ENCODE data around the gene VWA5B2. TPM values are rescaled to one million over a fixed set of nuclear protein-coding genes. Genes with fewer than 3 reads are reported as not detected.

Gene VWA5B2
- total RNA-seq, 1 donor from 2014 or later, result 1.1 TPM

GRCh38 chr3:184236033-184236410 is 6.6 kb downstream of the VWA5B2 start:
- Mint-ChIP-seq H3K9me3 (no peaks in the 10 kb centered on the region), H3K4me1 (peaks cover 5% of the 10 kb centered on the region), H3K27ac (no peak overlapping the region), H3K27me3 (ENCODE audit: low read depth) (peaks cover 61% of the 10 kb centered on the region), H3K36me3 (no peaks in the 10 kb centered on the region), H3K4me3 (no peak overlapping the region)
- TF ChIP-seq, protein P1, sequence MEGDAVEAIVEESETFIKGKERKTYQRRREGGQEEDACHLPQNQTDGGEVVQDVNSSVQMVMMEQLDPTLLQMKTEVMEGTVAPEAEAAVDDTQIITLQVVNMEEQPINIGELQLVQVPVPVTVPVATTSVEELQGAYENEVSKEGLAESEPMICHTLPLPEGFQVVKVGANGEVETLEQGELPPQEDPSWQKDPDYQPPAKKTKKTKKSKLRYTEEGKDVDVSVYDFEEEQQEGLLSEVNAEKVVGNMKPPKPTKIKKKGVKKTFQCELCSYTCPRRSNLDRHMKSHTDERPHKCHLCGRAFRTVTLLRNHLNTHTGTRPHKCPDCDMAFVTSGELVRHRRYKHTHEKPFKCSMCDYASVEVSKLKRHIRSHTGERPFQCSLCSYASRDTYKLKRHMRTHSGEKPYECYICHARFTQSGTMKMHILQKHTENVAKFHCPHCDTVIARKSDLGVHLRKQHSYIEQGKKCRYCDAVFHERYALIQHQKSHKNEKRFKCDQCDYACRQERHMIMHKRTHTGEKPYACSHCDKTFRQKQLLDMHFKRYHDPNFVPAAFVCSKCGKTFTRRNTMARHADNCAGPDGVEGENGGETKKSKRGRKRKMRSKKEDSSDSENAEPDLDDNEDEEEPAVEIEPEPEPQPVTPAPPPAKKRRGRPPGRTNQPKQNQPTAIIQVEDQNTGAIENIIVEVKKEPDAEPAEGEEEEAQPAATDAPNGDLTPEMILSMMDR (IDR thresholded peaks at IDR 0.05; ENCODE audit: unreplicated experiment), result no peak
- DNase-seq (ENCODE audit: low spot score in 2 of 2, unreplicated experiment in 2 of 2), result no peak

GRCh38 chr3:184236636-184237035 is 7.3 kb downstream of the VWA5B2 start:
- Mint-ChIP-seq H3K27ac (no peak overlapping the region), H3K27me3 (ENCODE audit: low read depth) (peaks cover 55% of the 10 kb centered on the region), H3K4me3 (no peak overlapping the region), H3K36me3 (no peaks in the 10 kb centered on the region), H3K9me3 (no peaks in the 10 kb centered on the region), H3K4me1 (no peaks in the 10 kb centered on the region)
- no peak for DNase-seq (ENCODE audit: low spot score in 2 of 2, unreplicated experiment in 2 of 2)
- TF ChIP-seq, protein P1 (IDR thresholded peaks at IDR 0.05; ENCODE audit: unreplicated experiment), result no peak

DNA sequence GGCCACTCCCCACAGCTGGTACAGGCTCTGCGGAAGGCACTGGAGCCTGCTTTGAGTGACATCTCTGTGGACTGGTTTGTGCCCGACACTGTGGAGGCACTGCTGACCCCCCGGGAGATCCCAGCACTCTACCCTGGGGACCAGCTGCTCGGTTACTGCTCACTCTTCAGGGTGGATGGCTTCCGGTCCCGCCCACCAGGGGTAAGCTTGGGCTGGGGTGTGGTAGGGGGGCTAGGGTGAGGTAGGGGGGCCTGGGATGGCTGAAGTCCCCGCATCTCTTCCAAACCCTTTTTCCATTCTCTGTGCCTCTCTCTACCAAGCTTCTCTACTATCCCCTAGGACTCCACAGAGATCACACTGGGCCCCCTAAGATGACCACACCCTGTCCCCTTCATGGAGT is 7.8 kb downstream of the VWA5B2 start:
- no peak overlapping the region for H3K27ac Mint-ChIP-seq
- H3K27me3 Mint-ChIP-seq (ENCODE audit: low read depth), result peaks cover 49% of the 10 kb centered on the region
- H3K36me3 Mint-ChIP-seq, result peaks cover 2% of the 10 kb centered on the region
- TF ChIP-seq, protein P1 (IDR thresholded peaks at IDR 0.05; ENCODE audit: unreplicated experiment), result no peak
- DNase-seq (ENCODE audit: low spot score in 2 of 2, unreplicated experiment in 2 of 2), result no peak
- no peak overlapping the region for H3K4me3 Mint-ChIP-seq
- no peaks in the 10 kb centered on the region for H3K4me1 Mint-ChIP-seq
- no peaks in the 10 kb centered on the region for H3K9me3 Mint-ChIP-seq

GRCh38 chr3:184237807-184238206 is 8.4 kb downstream of the VWA5B2 start:
- Mint-ChIP-seq H3K4me1 (no peaks in the 10 kb centered on the region), H3K27me3 (ENCODE audit: low read depth) (peaks cover 43% of the 10 kb centered on the region)

GRCh38 chr3:184238246-184238818 is 8.9 kb downstream of the VWA5B2 start:
- TF ChIP-seq, protein P1 (IDR thresholded peaks at IDR 0.05; ENCODE audit: unreplicated experiment), result no peak
- no peak for DNase-seq (ENCODE audit: low spot score in 2 of 2, unreplicated experiment in 2 of 2)
- no peaks in the 10 kb centered on the region for H3K9me3 Mint-ChIP-seq

More at GRCh38 chr3:184237807-184238206, 8.4 kb downstream of the VWA5B2 start:
- Mint-ChIP-seq H3K27ac (no peak overlapping the region), H3K9me3 (no peaks in the 10 kb centered on the region), H3K36me3 (peaks cover 7% of the 10 kb centered on the region), H3K4me3 (no peak overlapping the region)
- DNase-seq (ENCODE audit: low spot score in 2 of 2, unreplicated experiment in 2 of 2), result no peak
- TF ChIP-seq, protein P1 (IDR thresholded peaks at IDR 0.05; ENCODE audit: unreplicated experiment), result no peak

GRCh38 chr3:184239221-184239620 is 9.8 kb downstream of the VWA5B2 start:
- H3K4me1 Mint-ChIP-seq, result no peaks in the 10 kb centered on the region
- no peak for DNase-seq (ENCODE audit: low spot score in 2 of 2, unreplicated experiment in 2 of 2)
- H3K4me3 Mint-ChIP-seq, result no peak overlapping the region
- no peaks in the 10 kb centered on the region for H3K9me3 Mint-ChIP-seq
- TF ChIP-seq, protein P1 (IDR thresholded peaks at IDR 0.05; ENCODE audit: unreplicated experiment), result no peak
- H3K36me3 Mint-ChIP-seq, result peaks cover 11% of the 10 kb centered on the region
- peaks cover 30% of the 10 kb centered on the region for H3K27me3 Mint-ChIP-seq (ENCODE audit: low read depth)
- H3K27ac Mint-ChIP-seq, result no peak overlapping the region

More at GRCh38 chr3:184238246-184238818, 8.9 kb downstream of the VWA5B2 start:
- Mint-ChIP-seq H3K4me3 (no peak overlapping the region), H3K4me1 (no peaks in the 10 kb centered on the region), H3K27ac (no peak overlapping the region), H3K27me3 (ENCODE audit: low read depth) (peaks cover 39% of the 10 kb centered on the region), H3K36me3 (peaks cover 9% of the 10 kb centered on the region)
